ENCODE results near the gene MAN2A2. TPM values are rescaled to one million over a fixed set of nuclear protein-coding genes. Genes with fewer than 3 reads are reported as not detected.

Gene MAN2A2
- total RNA-seq, 1 experiment from 2014 or later, result 27.4 TPM

- Histone ChIP-seq H3K79me2 (ENCODE audit: insufficient read depth, low read length) (no peaks in the 10 kb centered on the region; the same call in 1 of the 2 replicates), H2BK120ac (ENCODE audit: low read depth, low read length, poor library complexity, severe bottlenecking) (no peak overlapping the region), H3K27ac (ENCODE audit: insufficient read length, low read depth, low read length) (no peak overlapping the region), H3K79me1 (ENCODE audit: insufficient read depth, low read depth, low read length, poor library complexity, severe bottlenecking) (no peaks in the 10 kb centered on the region), H2BK12ac (ENCODE audit: insufficient read length, low read depth, low read length) (no peak overlapping the region), H3T11ph (ENCODE audit: low read length) (no peak overlapping the region), H3K4ac (ENCODE audit: low read depth, low read length) (no peak overlapping the region), H4K20me1 (ENCODE audit: control insufficient read depth, insufficient read depth, insufficient read length) (no peaks in the 10 kb centered on the region), H3K9ac (ENCODE audit: extremely low read depth, insufficient read length, low read length) (no peak overlapping the region), H2BK5ac (ENCODE audit: insufficient read length, low read length) (no peak overlapping the region), H3K4me1 (ENCODE audit: insufficient read depth, low read length) (no peaks in the 10 kb centered on the region), H3K27me3 (ENCODE audit: insufficient read depth, low read length) (no peaks in the 10 kb centered on the region), H4K5ac (ENCODE audit: insufficient read length, low read depth, low read length) (no peak overlapping the region), H2AK5ac (ENCODE audit: insufficient read length, low read length) (no peak overlapping the region), H4K8ac (replicated peaks; ENCODE audit: insufficient read length, low read depth, low read length) (no peak overlapping the region), H2AFZ (ENCODE audit: low read length) (no peak overlapping the region), H3K9me3 (ENCODE audit: control insufficient read depth, low read depth, low read length) (no peaks in the 10 kb centered on the region), H3K18ac (ENCODE audit: insufficient read length, low read depth, low read length) (no peak overlapping the region), H2BK15ac (ENCODE audit: low read depth, low read length) (no peak overlapping the region), H3K14ac (ENCODE audit: insufficient read depth, low read length) (no peak overlapping the region), H3K23ac (ENCODE audit: insufficient read length, low read depth, low read length) (no peak overlapping the region), H2BK20ac (ENCODE audit: low read depth, low read length, poor library complexity, severe bottlenecking) (no peak overlapping the region), H3K4me2 (ENCODE audit: insufficient read depth, insufficient read length, low read length) (no peak overlapping the region), H3K56ac (ENCODE audit: insufficient read length, low read depth, low read length) (no peak overlapping the region), H4K91ac (ENCODE audit: insufficient read length, low read depth, low read length) (no peak overlapping the region), H3K23me2 (ENCODE audit: insufficient read length, low read depth, low read length, poor library complexity, severe bottlenecking) (peaks cover 11% of the 10 kb centered on the region)
- Mint-ChIP-seq H3K4me3 (no peak overlapping the region), H3K9me3 (no peaks in the 10 kb centered on the region; a peak in 1 of 5 replicates), H3K27ac (no peak overlapping the region), H3K27me3 (ENCODE audit: low read depth) (peaks cover 7% of the 10 kb centered on the region), H3K4me1 (peaks cover 14 to 16% of the 10 kb centered on the region in 2 experiments), H3K36me3 (ENCODE audit: insufficient read depth in 1 of 3, low read depth in 3 of 3) (peaks cover 40 to 55% (median 52%) of the 10 kb centered on the region in 3 experiments; a peak in 6 of 7 replicates)
- no peak for TF ChIP-seq CTCF (conservative IDR thresholded peaks at IDR 0.05)
- no CpG with 5 or more reads among the region's 5 CpGs for WGBS (ENCODE audit: extremely low coverage, insufficient read length, low lambda C conversion rate)
- no peak for DNase-seq
Observed at GRCh38 chr15:90938261-90938660, 35.2 kb downstream of the MAN2A2 start.

Data from H9 (cell line).